ENCODE results near the gene LPP.
"Not testable (repeated sequence)": the region's sequence is repeated elsewhere in the genome, so short reads cannot be mapped to it uniquely, and the experiment has no call there.

LPP gene

GRCh38 chr3:188634285-188634684, 480.3 kb downstream of the LPP start:
- POLR2A ChIA-PET: no interaction called here
- no peak for DNase-seq (ENCODE audit: extremely low spot score)
- CTCF ChIA-PET: no interaction called here
- TF ChIP-seq CTBP1 (IDR thresholded peaks at IDR 0.05; ENCODE audit: borderline replicate concordance) (no peak), ELF4 (IDR thresholded peaks at IDR 0.05) (no peak), HDGF (IDR thresholded peaks at IDR 0.05; ENCODE audit: borderline replicate concordance) (no peak), BHLHE40 (IDR thresholded peaks at IDR 0.05; ENCODE audit: borderline replicate concordance) (no peak), ARNT (IDR thresholded peaks at IDR 0.05) (no peak), PKNOX1 (IDR thresholded peaks at IDR 0.05) (no peak), ZNF384 (IDR thresholded peaks at IDR 0.05) (no peak), TARDBP (IDR thresholded peaks at IDR 0.05) (no peak), L3MBTL2 (conservative IDR thresholded peaks at IDR 0.05) (no peak), SUZ12 (IDR thresholded peaks at IDR 0.05) (no peak), FOXK2 (IDR thresholded peaks at IDR 0.05) (no peak), NFRKB (IDR thresholded peaks at IDR 0.05) (no peak), LEF1 (IDR thresholded peaks at IDR 0.05; ENCODE audit: borderline replicate concordance) (no peak), SP1 (IDR thresholded peaks at IDR 0.05) (no peak), FOXM1 (IDR thresholded peaks at IDR 0.05; ENCODE audit: borderline replicate concordance) (no peak), FOXA1 (IDR thresholded peaks at IDR 0.05) (no peak)

- TF ChIP-seq BHLHE40 (IDR thresholded peaks at IDR 0.05; ENCODE audit: borderline replicate concordance): no peak
- no peak for TF ChIP-seq LEF1 (IDR thresholded peaks at IDR 0.05; ENCODE audit: borderline replicate concordance)
- no peak for TF ChIP-seq ZNF384 (IDR thresholded peaks at IDR 0.05)
- TF ChIP-seq TARDBP (IDR thresholded peaks at IDR 0.05): no peak
- TF ChIP-seq SUZ12 (IDR thresholded peaks at IDR 0.05): no peak
- no peak for TF ChIP-seq HDGF (IDR thresholded peaks at IDR 0.05; ENCODE audit: borderline replicate concordance)
- no peak for TF ChIP-seq ARNT (IDR thresholded peaks at IDR 0.05)
- no peak for TF ChIP-seq PKNOX1 (IDR thresholded peaks at IDR 0.05)
- TF ChIP-seq FOXK2 (IDR thresholded peaks at IDR 0.05): no peak
- TF ChIP-seq FOXM1 (IDR thresholded peaks at IDR 0.05; ENCODE audit: borderline replicate concordance): no peak
- no peak for TF ChIP-seq NFRKB (IDR thresholded peaks at IDR 0.05)
- no peak for TF ChIP-seq FOXA1 (IDR thresholded peaks at IDR 0.05)
- TF ChIP-seq ELF4 (IDR thresholded peaks at IDR 0.05): no peak
- no peak for DNase-seq (ENCODE audit: extremely low spot score)
- ChIA-PET POLR2A (no interaction called here), CTCF (no interaction called here)
Observed at GRCh38 chr3:188635258-188636042, 481.5 kb downstream of the LPP start.

- POLR2A ChIA-PET; DNase-seq (ENCODE audit: extremely low spot score); CTCF ChIA-PET: not testable (repeated sequence)
Observed at GRCh38 chr3:188636292-188636691, 482.3 kb downstream of the LPP start.

- CTCF ChIA-PET: no interaction called here
- no peak for DNase-seq (ENCODE audit: extremely low spot score)
- POLR2A ChIA-PET: no interaction called here
- TF ChIP-seq SUZ12 (IDR thresholded peaks at IDR 0.05): no peak
- no peak for TF ChIP-seq PKNOX1 (IDR thresholded peaks at IDR 0.05)
- no peak for TF ChIP-seq NFRKB (IDR thresholded peaks at IDR 0.05)
- TF ChIP-seq FOXK2 (IDR thresholded peaks at IDR 0.05): no peak
- no peak for TF ChIP-seq TARDBP (IDR thresholded peaks at IDR 0.05)
- no peak for TF ChIP-seq ELF4 (IDR thresholded peaks at IDR 0.05)
Observed at GRCh38 chr3:188641076-188641475, 487.1 kb downstream of the LPP start.

- TF ChIP-seq PKNOX1 (IDR thresholded peaks at IDR 0.05) (no peak), FOXA1 (IDR thresholded peaks at IDR 0.05) (no peak), FOXK2 (IDR thresholded peaks at IDR 0.05) (no peak), SUZ12 (IDR thresholded peaks at IDR 0.05) (no peak)
- DNase-seq (ENCODE audit: extremely low spot score): no peak
- ChIA-PET CTCF (no interaction called here), POLR2A (no interaction called here)
Observed at GRCh38 chr3:188643736-188644135, 489.8 kb downstream of the LPP start.

GRCh38 chr3:188646592-188646991, 492.6 kb downstream of the LPP start:
- ChIA-PET POLR2A (no interaction called here), CTCF (no interaction called here)
- no peak for DNase-seq (ENCODE audit: extremely low spot score)
- no peak for TF ChIP-seq BHLHE40 (IDR thresholded peaks at IDR 0.05; ENCODE audit: borderline replicate concordance)
- no peak for TF ChIP-seq FOXA1 (IDR thresholded peaks at IDR 0.05)
- no peak for TF ChIP-seq CTBP1 (IDR thresholded peaks at IDR 0.05; ENCODE audit: borderline replicate concordance)
- no peak for TF ChIP-seq NFRKB (IDR thresholded peaks at IDR 0.05)
- TF ChIP-seq ELF4 (IDR thresholded peaks at IDR 0.05): no peak
- no peak for TF ChIP-seq HDGF (IDR thresholded peaks at IDR 0.05; ENCODE audit: borderline replicate concordance)
